22Rv1 (cell line): Measurements from ENCODE around the gene TAAR6.

Source experiments
- CTCF ChIP-seq: fragments of 450-650 bp; IDR thresholded peaks from 2 replicates; pipeline ENCODE4 v1.5.1; 2017; ENCODE audit warnings: mild to moderate bottlenecking
- ZFX ChIP-seq: fragments of 450-650 bp; IDR thresholded peaks from 2 replicates; pipeline ENCODE4 v1.6.1; 2017; ENCODE audit warnings: antibody characterized with exemption, borderline replicate concordance

GRCh38 chr6:132548746-132549463 is 21.2 kb upstream of the TAAR6 start:
- TF ChIP-seq CTCF (no peak), ZFX (no peak)
